Stimulated activated CD4-positive, alpha-beta T cell treated with anti-CD3 and anti-CD28 coated beads, Interleukin-12 subunit alpha, Interleukin-12 subunit beta, amount 100 ng/mL, for 48 hours (primary cell): ENCODE results near the gene IRS1.

ENCODE experiments used
- DNase-seq, 3 donors: peaks; one replicate each; pipeline ENCODE4 v3.0.0-alpha.2; 2020; ENCODE audit warnings: low read depth in 2 of 3, low spot score in 1 of 3

Gene IRS1

DNA sequence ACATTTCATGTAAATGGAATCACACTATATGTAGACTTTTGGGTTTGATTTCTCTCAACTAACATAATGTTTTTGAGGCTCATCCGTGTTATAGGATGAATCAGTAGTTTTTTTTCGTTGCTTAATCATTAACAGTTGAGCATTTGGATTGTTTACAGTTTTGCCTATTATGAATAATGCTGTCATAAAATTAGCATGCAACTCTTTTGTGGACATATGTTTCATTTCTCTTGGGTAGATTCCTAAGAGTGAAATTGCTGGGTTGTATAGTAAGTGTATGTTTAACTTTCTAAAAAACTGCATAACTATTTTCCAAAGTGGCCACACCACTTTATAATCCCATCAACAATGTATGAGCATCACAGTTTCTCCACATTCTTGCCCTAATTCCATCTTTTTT lies 28.6 kb upstream of the IRS1 start:
- DNase-seq = no peak

GRCh38 chr2:226825056-226825455 lies 25.4 kb upstream of the IRS1 start:
- no peak for DNase-seq

DNA sequence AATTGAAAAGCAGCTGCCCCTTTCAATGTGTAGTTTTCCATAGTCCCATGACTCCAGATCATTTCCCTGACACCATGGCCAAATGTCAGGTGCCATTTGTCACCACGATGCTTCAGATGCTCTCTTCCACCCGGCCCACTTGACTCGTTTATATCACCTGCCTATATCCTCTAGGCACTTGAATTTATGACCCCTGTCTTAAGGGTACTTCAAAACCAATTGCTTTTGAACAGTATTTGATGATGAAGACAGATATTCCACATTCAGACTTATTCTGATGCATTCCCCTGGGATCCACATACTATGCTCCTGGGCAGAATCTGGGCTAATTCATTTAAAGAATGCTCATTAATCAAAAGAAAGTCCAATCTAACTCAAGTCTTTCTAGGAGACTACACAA lies 19.3 kb upstream of the IRS1 start:
- no peak for DNase-seq

- DNase-seq = no peak
These were observed 13.6 kb upstream of the IRS1 start for GRCh38 chr2:226813148-226813701.

- DNase-seq = no peak
These were observed 3.8 kb upstream of the IRS1 start for GRCh38 chr2:226803410-226803809.

GRCh38 chr2:226802573-226802972 lies 3.0 kb upstream of the IRS1 start:
- DNase-seq = peak in 1 of 3 donors; percentile 43

GRCh38 chr2:226800941-226801784 lies 1.5 kb upstream of the IRS1 start:
- peak; percentile 69 to 81 (median 78) for DNase-seq

- no peak for DNase-seq
These were observed 638 bp upstream of the IRS1 start for GRCh38 chr2:226799976-226800940.

DNA sequence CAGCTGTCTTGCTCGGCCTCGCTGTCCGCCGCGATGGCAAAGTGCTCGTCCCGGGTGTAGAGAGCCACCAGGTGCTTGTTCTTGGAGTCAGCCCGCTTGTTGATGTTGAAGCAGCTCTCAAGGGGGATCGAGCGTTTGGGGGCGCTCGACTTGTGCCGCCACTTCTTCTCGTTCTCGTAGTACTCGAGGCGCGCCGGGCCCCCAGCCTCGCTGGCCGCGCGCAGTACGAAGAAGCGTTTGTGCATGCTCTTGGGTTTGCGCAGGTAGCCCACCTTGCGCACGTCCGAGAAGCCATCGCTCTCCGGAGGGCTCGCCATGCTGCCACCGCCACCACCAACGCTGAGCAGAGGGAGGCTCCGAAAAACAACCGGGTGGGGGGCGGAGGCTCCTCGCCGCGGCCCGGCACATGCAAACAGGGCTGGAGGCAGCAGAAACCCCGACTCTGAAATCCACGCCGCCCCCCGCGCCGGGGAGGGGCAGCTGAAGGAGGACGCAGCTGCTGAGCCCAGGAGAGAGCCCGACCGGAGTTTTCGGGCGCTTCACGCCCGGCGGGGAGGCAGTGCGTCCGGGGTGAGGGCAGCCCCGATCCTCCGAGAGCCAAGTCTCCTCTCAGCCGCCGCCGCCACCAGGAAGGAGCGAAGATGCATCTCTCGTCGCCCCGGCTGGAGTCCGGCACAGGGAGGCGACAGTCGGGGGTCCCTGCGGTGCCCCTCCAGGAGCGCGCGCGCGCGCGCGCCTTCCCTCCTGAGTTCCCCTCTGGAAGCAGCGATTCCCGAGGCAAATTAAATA lies 1.0 kb downstream of the IRS1 start:
- no peak for DNase-seq

GRCh38 chr2:226797989-226798421 lies 1.6 kb downstream of the IRS1 start:
- no peak for DNase-seq

DNA sequence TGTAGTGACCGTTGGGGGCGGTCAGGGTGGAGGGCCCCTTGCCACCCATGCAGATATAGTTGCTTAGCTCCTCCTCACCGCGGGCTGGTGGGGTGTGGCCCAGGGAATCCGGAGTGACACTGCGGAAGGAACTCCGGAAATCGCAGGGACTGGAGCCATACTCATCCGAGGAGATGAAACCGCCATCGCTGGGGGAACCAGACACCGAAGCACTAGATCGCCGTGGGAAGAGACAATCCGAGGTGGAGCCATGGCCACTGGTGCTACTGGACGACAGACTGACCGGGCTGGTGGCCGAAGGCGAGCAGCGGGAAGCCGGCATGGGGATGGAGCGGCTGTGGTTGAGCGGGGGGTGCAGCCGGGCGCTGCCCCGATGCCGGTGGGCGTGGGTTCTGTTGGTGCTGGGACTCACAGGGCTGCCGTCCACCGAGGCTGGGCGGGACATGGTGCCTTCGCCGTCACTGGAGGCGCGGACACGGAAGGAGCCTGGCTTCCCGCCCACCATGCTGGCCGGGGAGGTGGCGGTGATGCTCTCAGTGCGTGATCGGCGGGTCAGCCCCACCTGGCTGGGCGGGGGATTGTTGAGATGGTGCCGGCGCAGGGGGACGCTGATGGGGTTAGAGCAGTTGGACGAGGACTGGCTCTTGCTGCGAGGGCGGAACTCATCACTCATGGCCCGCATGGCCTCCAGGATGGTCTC lies 2.2 kb downstream of the IRS1 start:
- no peak for DNase-seq

DNA sequence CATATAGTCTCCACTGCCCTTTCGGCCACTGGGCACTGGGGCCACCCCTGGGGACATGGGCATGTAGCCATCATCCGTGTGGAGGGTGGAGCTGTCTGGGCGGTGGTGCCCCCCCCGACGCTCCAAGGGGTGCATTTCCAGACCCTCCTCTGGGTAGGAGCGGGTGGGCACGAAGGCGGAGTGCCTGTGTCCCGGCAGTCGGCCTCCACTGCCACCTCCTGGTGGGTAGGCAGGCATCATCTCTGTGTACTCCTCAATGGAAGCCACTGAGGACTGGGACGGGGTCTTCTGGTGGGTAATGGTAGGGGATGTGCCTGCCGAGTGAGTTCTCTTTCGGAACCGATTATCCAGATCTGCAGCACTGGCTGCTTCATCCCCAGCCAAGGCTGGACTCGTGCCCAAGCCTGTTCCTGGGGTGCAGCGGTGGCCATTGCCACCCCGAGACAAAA lies 2.8 kb downstream of the IRS1 start:
- DNase-seq = no peak

DNA sequence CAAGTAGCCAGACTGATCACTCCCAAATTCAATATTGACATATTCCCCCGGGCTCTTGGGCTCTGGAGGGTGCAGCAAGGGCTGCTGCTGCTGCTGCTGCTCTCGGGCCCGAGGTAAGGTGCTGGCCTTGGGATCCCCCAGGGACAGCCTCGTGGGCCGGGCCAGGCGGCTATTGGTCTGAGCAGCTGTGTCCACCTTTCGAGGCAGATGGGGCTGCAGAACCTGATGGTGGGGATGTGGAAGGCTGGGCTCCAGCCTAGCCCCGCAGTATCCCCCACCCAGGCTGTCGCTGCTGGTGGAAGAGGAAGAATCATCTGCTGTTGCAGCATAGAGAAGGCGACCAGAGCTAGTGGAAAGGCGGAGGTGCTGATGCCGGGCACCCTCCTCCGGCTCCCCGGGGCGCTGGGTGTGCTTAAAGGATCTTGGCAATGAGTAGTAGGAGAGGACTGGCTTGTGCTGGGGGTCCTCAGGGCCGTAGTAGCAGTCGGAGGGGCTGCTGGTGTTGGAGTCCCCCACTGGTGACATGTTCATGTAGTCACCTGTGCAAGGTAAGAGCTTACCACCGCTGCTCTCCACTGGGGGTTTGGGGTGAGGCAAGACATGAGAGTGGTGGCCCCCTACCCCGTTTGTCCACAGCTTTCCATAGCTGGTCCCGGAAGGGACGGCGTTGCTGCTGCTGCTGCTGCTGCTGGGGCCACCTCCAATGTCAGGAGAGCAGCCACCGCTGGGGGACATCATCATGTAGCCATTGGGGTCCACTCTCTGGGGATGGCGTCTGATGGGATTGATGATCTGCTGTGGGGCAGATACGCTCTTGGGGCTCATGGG lies 3.4 kb downstream of the IRS1 start:
- no peak for DNase-seq

DNA sequence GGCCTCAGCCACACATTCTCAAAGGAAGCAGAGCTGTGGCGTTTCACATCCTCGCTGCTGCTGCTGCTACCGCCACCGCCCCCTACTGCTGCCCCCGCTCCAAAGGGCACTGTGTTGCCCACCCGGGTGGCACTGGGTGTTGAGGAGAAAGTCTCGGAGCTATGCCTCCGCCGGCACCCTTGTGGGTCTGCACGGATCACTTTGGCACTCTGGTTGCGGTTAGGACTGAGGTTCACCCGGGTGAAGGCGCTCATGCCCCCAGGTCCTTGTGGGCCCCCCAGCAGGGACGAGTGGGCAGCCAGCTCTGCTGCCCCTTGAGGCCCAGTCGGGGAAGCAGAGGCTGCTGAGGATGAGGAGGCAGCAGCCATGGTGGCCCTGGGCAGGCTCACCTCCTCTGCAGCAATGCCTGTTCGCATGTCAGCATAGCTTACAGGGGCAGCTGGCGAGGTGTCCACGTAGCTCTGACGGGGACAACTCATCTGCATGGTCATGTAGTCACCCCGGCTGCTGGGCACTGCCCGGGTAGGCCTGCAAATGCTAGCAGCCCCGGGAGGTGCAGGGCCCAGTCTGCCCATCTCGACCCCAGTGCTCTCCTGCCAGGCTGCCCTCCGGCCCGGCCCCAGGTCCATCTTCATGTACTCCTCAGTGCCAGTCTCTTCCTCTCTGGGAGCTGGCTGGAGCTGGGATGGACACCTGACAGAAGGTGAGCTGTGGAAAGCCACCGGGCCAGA lies 4.2 kb downstream of the IRS1 start:
- DNase-seq = no peak

- no peak for DNase-seq
These were observed 4.9 kb downstream of the IRS1 start for GRCh38 chr2:226794751-226795171.

GRCh38 chr2:226794196-226794661 lies 5.4 kb downstream of the IRS1 start:
- no peak for DNase-seq

- DNase-seq = no peak
These were observed 6.0 kb downstream of the IRS1 start for GRCh38 chr2:226793646-226794045.

DNA sequence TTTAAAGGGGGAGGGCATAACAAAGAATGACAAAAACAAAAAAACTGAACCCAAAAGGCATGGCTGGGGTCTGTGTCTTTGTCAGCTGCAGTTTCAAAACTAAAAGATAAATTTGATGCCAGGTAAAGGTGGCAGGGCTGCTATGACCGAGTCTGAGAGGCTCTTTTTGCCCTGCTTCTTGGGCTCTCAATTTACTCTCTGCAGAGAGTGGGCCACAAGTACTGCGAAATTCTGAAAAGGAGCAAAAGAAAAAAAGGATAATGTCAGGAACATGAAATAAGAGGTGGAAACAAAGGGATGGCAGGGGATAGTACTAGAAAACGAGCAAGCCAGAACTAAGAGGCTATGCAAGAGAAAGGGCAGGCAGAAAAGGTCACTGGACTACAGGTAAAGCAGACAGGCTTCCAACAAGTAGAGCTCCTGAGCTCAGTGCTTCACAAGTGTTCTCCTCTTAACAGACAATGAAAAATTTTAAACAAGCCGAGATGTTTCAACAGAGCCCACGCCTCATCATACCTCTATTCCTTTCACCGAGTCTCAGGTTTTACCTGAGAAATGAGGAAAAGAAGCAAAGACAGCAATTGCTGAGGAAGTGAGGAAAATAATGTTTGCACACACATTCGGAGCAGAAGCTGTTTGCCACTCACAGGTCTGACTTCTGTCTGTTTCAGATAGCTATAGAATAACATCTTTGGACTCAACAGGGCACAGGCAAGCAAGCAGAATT lies 7.3 kb downstream of the IRS1 start:
- no peak for DNase-seq
